Thoracic aorta (tissue), 2 donors: ENCODE data around the gene NT5C1B. TPM values are rescaled to one million over a fixed set of nuclear protein-coding genes. Genes with fewer than 3 reads are reported as not detected.
A peak's percentile ranks its signal among the peaks of the same experiment; 100 is the strongest.

Source experiments
- ATAC-seq: fragments of 150-250 bp; one replicate; pipeline ENCODE4 v1.8.0; 2017; ENCODE audit warnings: low read depth; ENCODE audit not compliant: insufficient number of reproducible peaks, low FRiP score
- DNase-seq: peaks from one replicate; pipeline ENCODE4 v3.0.0-alpha.2; 2020; ENCODE audit warnings: low spot score
- H3K27ac ChIP-seq, 2 donors: fragments of 200-600 bp; sonication (generic); 1 replicate in 1 of 2; 2 replicates in 1 of 2; pipeline ENCODE4 v1.5.1; 2016; ENCODE audit warnings: mild to moderate bottlenecking in 2 of 2, moderate library complexity in 2 of 2
- H3K27me3 ChIP-seq: fragments of 200-600 bp; sonication (generic); replicated peaks from 2 replicates; pipeline ENCODE4 v1.6.0; 2016; ENCODE audit warnings: mild to moderate bottlenecking; ENCODE audit not compliant: insufficient read depth
- H3K36me3 ChIP-seq: fragments of 200-600 bp; sonication (generic); one replicate; pipeline ENCODE4 v1.5.1; 2016
- H3K4me1 ChIP-seq, 2 donors: fragments of 200-600 bp; sonication (generic); 1 replicate in 1 of 2; 2 replicates in 1 of 2; pipeline versions ENCODE4 v1.5.1 to v1.6.0; 2016; ENCODE audit warnings: low read depth in 2 of 2, mild to moderate bottlenecking in 1 of 2; ENCODE audit not compliant: control insufficient read depth in 1 of 2
- H3K4me3 ChIP-seq: fragments of 200-600 bp; sonication (generic); 2 replicates; pipeline ENCODE4 v1.5.1; 2016; ENCODE audit warnings: mild to moderate bottlenecking
- H3K9me3 ChIP-seq: fragments of 200-600 bp; sonication (generic); 2 replicates; pipeline ENCODE4 v1.5.1; 2016
- CTCF ChIP-seq: fragments of 200-600 bp; sonication (generic); IDR thresholded peaks from one replicate; pipeline ENCODE4 v1.5.1; 2019; ENCODE audit warnings: antibody characterized with exemption
- total RNA-seq, 2 donors: library from RNA; depleted of rRNA; stranded (reverse); fragments of >200 nt; gene quantifications; one replicate each; pipeline versions ENCODE4 v1.1.0 to v1.2.3, GENCODE V29; 2016

NT5C1B gene
- total RNA-seq, 2 donors from 2014 or later = not detected

GRCh38 chr2:18610651-18611050 is 21.3 kb upstream of the NT5C1B start:
- H3K27ac ChIP-seq = peak overlapping the region; percentile 64 to 67
- no peaks in the 10 kb centered on the region for H3K36me3 ChIP-seq
- peaks cover 5 to 54% of the 10 kb centered on the region in 2 donors for H3K4me1 ChIP-seq
- no peaks in the 10 kb centered on the region for H3K27me3 ChIP-seq
- H3K9me3 ChIP-seq = no peaks in the 10 kb centered on the region
- ATAC-seq = no peak
- no peak for TF ChIP-seq CTCF
- no peak overlapping the region for H3K4me3 ChIP-seq
- DNase-seq = no peak

- Histone ChIP-seq H3K4me3 (no peak overlapping the region), H3K4me1 (peaks cover 5 to 60% of the 10 kb centered on the region in 2 donors), H3K27ac (peak overlapping the region; percentile 64 to 67), H3K9me3 (no peaks in the 10 kb centered on the region), H3K27me3 (no peaks in the 10 kb centered on the region), H3K36me3 (no peaks in the 10 kb centered on the region)
- no peak for TF ChIP-seq CTCF
- DNase-seq = no peak
- ATAC-seq = no peak
Observed at GRCh38 chr2:18610090-18610489, 20.7 kb upstream of the NT5C1B start.

- ATAC-seq = no peak
- no peak for DNase-seq
- H3K27ac ChIP-seq = no peak overlapping the region
- no peaks in the 10 kb centered on the region for H3K36me3 ChIP-seq
- no peaks in the 10 kb centered on the region for H3K9me3 ChIP-seq
- H3K4me3 ChIP-seq = no peak overlapping the region
- H3K27me3 ChIP-seq = no peaks in the 10 kb centered on the region
- peaks cover 9 to 32% of the 10 kb centered on the region in 2 donors for H3K4me1 ChIP-seq
- no peak for TF ChIP-seq CTCF
Observed at GRCh38 chr2:18605115-18605514, 15.7 kb upstream of the NT5C1B start.

- H3K27ac ChIP-seq = no peak overlapping the region
- no peak for DNase-seq
- no peaks in the 10 kb centered on the region for H3K27me3 ChIP-seq
- H3K36me3 ChIP-seq = no peaks in the 10 kb centered on the region
- TF ChIP-seq CTCF = no peak
- H3K4me1 ChIP-seq = peaks cover 13 to 34% of the 10 kb centered on the region in 2 donors
- no peaks in the 10 kb centered on the region for H3K9me3 ChIP-seq
- H3K4me3 ChIP-seq = no peak overlapping the region
- ATAC-seq = no peak
Observed at GRCh38 chr2:18604531-18604885, 15.1 kb upstream of the NT5C1B start.

GRCh38 chr2:18603854-18604530 is 14.6 kb upstream of the NT5C1B start:
- no peaks in the 10 kb centered on the region for H3K9me3 ChIP-seq
- H3K36me3 ChIP-seq = no peaks in the 10 kb centered on the region
- no peak overlapping the region for H3K27ac ChIP-seq
- no peak overlapping the region for H3K4me3 ChIP-seq
- H3K27me3 ChIP-seq = no peaks in the 10 kb centered on the region
- peaks cover 14 to 39% of the 10 kb centered on the region in 2 donors for H3K4me1 ChIP-seq
- no peak for ATAC-seq
- TF ChIP-seq CTCF = no peak
- DNase-seq = no peak
